OCI-LY1 (cell line): Measurements from ENCODE around the gene ITPK1.

ENCODE experiments used
- CTCF ChIP-seq: fragments of 200-600 bp; sonication (generic), shearing (Covaris generic); IDR thresholded peaks from 2 replicates; pipeline ENCODE4 v1.5.1; 2017; ENCODE audit warnings: mild to moderate bottlenecking, antibody characterized with exemption, low read length, moderate library complexity, mixed read lengths
- EZH2 ChIP-seq: fragments of 200-600 bp; sonication (generic), shearing (Covaris generic); IDR thresholded peaks from 2 replicates; pipeline ENCODE4 v1.8.0; 2017; ENCODE audit warnings: borderline replicate concordance, mixed run types, mild to moderate bottlenecking, antibody characterized with exemption, low read length, moderate library complexity, mixed read lengths

- TF ChIP-seq CTCF = no peak
- TF ChIP-seq EZH2 = no peak
Measured at GRCh38 chr14:92927349-92928257, 188.1 kb downstream of the ITPK1 start.
